Metanephros (tissue), 2 donors: ENCODE results near the gene TUBA4B. TPM values are rescaled to one million over a fixed set of nuclear protein-coding genes. Genes with fewer than 3 reads are reported as not detected.

ENCODE experiments used
- small RNA-seq: library from RNA; depleted of rRNA; stranded (forward); fragments of <200 nt; gene quantifications from one replicate; pipeline ENCODE3, GENCODE V24; 2014; ENCODE audit warnings: low replicate concordance
- total RNA-seq: library from RNA; depleted of rRNA; stranded (reverse); fragments of >200 nt; gene quantifications from one replicate; pipeline ENCODE4 v1.2.3, GENCODE V29; 2014

The TUBA4B gene
- not detected for total RNA-seq

DNA sequence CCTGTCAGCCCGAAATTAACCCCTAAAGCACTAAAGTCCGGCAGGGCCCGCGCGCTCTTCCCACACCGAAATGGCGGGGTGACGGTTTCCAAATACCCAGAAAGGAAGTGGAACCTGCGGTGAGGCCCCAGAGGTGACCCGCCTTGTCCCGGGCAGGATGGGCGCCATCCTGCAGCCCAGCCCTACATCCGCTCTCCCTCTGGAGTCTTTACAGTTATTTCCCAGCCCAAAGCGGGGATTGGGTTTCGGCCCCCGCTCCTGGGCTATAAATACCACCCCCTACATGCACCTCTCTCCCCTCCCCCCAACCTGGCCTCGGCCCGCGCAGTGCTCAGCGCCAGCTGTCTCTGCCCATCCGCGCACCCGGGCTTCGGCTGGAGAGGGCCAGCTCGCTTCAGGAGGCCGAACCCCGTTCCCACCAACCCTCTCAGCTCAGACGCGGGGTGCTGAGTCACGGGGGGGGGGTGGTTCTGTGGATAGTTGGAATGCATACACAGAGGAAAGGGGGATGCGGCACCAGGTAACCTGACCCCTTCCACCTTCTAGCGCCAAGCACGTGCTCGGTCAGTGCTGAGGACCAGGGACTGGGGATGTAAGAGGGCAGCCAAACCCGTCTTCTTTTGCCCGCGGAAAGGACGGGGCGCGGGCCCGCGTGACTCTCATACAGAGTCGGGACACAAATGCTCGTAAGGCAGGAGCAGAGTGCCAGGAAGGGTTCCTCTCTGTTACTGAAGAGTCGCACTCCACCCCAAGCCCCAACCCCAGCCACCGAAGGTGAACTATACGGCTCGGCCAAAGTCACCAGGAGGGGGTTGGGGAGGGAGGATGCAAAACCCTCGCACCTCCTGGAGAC lies at the start of gene TUBA4B:
Gene TUBA4B, plus strand, starts transcription at position 344 of the 853 bp plus-strand sequence. Its CDS starts 165 bp downstream, at position 509.

GRCh38 chr2:219206328-219207133 lies 46.5 kb upstream of the TUBA4B start, which contains the start of gene ZFAND2B:
Gene ZFAND2B, plus strand, starts transcription at chr2:219206782. Its CDS starts 206 bp downstream, at chr2:219206988.

GRCh38 chr2:219218732-219219701 lies 34.0 kb upstream of the TUBA4B start, which contains the start of gene ABCB6:
Gene ABCB6, minus strand, starts transcription at chr2:219218958. Its CDS starts 285 bp downstream, at chr2:219218673.

GRCh38 chr2:219229305-219230058 lies 23.6 kb upstream of the TUBA4B start, which contains the start of the genes ANKZF1 and ATG9A:
Gene ANKZF1, plus strand, starts transcription at chr2:219229806. Its CDS starts 452 bp downstream, at chr2:219230258.
Gene ATG9A, minus strand, starts transcription at chr2:219229636. Its CDS starts 1,612 bp downstream, at chr2:219228024.

GRCh38 chr2:219245148-219245898 lies 7.7 kb upstream of the TUBA4B start, which contains the start of the genes GLB1L and STK16:
Gene GLB1L, minus strand, starts transcription at chr2:219245444. Its CDS starts 1,871 bp downstream, at chr2:219243573.
Gene STK16, plus strand, starts transcription at chr2:219245479. Its CDS starts 521 bp downstream, at chr2:219246000.

DNA sequence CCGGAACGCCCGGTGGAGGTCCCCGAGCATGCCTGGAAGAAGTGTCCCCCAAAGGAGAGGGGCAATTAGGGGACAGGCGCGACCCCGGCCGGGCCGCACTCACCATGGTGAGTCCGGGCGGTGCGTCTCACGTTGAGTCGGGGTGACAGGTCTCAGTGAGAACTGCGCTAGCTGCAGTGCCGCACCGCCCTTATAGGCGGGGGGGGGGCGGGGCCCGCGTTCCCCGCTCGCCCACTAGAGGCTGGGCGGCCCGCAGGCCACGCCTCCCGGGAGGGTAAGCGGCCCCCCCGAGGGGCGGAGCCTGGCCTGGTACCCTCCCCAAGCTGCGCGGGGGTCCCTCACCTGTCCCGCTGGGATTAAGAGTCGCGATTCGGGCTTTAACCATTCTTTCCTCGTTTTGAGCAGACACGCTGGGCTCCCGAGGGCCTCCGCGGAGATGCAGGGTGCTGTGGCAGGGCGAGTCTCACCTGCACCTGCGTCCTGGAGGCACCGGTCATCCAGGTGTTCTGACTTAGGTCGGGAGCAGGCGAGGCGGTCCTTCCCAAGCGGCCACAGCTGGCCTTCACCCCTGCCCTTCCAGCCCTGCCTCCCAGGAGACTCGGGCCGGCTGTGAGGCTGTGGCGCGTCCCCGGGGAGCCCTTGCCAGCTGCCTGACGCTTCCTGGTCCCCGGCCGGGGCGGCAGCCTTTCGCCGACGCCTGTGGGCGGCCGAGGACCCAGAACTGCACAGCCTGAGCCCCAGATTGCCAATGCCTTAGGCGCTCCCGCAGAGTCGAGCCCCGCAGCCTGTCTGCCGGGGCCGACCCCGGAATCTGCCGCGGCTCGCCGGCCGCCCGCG lies 928 bp downstream of the TUBA4B start, which contains the start of gene TUBA4A:
Gene TUBA4A, minus strand, starts transcription at position 166 of the 837 bp plus-strand sequence. Its CDS starts 60 bp downstream, at position 106.

GRCh38 chr2:219279151-219279915 lies 26.3 kb downstream of the TUBA4B start, which contains the start of gene DNAJB2:
Gene DNAJB2, plus strand, starts transcription at chr2:219279366. Its CDS starts 468 bp downstream, at chr2:219279834.

DNA sequence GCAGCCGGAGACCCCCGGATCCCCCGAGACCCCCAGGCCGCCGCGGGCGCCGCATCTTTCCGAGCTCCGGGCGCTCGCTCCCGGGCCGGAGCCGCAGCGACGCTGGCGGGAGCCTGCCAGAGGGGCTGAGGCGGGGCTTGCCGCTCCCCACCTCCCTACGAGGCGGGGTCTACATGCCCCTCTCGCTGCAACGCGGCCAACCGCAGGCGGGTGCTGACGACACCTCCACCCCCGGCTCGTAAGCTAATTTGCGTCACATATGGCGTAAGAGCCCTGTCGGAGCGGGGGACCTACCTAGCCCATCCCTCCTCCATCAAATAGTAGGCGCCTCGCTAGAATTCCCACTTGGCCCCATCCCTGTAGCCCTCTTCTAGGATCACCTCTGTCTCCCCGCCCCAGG lies 56.2 kb downstream of the TUBA4B start, which contains the start of gene PTPRN:
Gene PTPRN, minus strand, starts transcription at position 124 of the 400 bp plus-strand sequence. Its CDS starts 69 bp downstream, at position 55.

Small RNA genes lying within 50 kb of the gene (small RNA-seq; reads per million reads assigned to genes)
- not detected for gene MIR153-1

Other genes starting within 250 kb of the TUBA4B start
- 0.23 TPM for gene CFAP65, start 211.7 kb upstream of the TUBA4B start, total RNA-seq
- 1.5 TPM for gene IHH, start 192.3 kb upstream of the TUBA4B start, total RNA-seq
- 15.2 TPM for gene NHEJ1, start 92.4 kb upstream of the TUBA4B start, total RNA-seq
- 6.9 TPM for gene SLC23A3, start 83.2 kb upstream of the TUBA4B start, total RNA-seq
- gene CNPPD1, start 76.3 kb upstream of the TUBA4B start, total RNA-seq = 39.4 TPM
- gene RETREG2, start 75.0 kb upstream of the TUBA4B start, total RNA-seq = 64.3 TPM
- 27.9 TPM for gene ZFAND2B, start 46.5 kb upstream of the TUBA4B start, total RNA-seq
- 28.1 TPM for gene ABCB6, start 34.3 kb upstream of the TUBA4B start, total RNA-seq
- gene ATG9A, start 23.6 kb upstream of the TUBA4B start, total RNA-seq = 53.7 TPM
- 51.6 TPM for gene ANKZF1, start 23.4 kb upstream of the TUBA4B start, total RNA-seq
- 15.2 TPM for gene GLB1L, start 7.8 kb upstream of the TUBA4B start, total RNA-seq
- 24.2 TPM for gene STK16, start 7.8 kb upstream of the TUBA4B start, total RNA-seq
- gene TUBA4A, start 675 bp downstream of the TUBA4B start, total RNA-seq = 16.5 TPM
- gene DNAJB2, start 26.1 kb downstream of the TUBA4B start, total RNA-seq = 56.4 TPM
- gene PTPRN, start 56.2 kb downstream of the TUBA4B start, total RNA-seq = 0.88 TPM
- gene RESP18, start 79.5 kb downstream of the TUBA4B start, total RNA-seq = not detected
- 64.8 TPM for gene DNPEP, start 134.7 kb downstream of the TUBA4B start, total RNA-seq
- 582 TPM for gene DES, start 165.1 kb downstream of the TUBA4B start, total RNA-seq
- 39.6 TPM for gene SPEG, start 181.6 kb downstream of the TUBA4B start, total RNA-seq
- 31.6 TPM for gene GMPPA, start 245.6 kb downstream of the TUBA4B start, total RNA-seq